Cerebellar nuclear complex (tissue), 1 donor: Measurements from ENCODE around the gene MSLN.

ENCODE experiments used
- DNase-seq, 2 experiments: peaks; one replicate each; lab custom pipeline; 2025; lab: John Stamatoyannopoulos, UW

The MSLN gene

DNA sequence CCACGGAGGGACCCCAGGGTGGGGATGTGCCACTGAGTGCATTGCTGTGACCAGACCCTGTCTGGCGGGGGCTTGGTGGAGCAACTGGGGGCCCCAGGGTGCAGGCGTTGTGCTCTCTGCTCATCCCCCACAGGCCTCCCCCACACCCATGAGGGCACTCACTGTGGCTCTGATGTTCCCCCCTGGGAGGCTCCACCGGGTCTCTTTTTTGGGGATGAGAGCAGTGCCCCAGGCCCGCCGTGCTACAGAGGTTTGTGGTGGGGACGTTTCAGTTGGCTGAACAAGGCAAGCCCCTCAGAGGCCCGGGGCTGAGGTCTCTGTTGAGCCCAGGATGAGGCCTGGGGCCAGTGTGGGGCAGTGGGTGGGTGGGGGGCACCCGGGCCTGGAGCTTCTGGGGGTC, 36.8 kb upstream of the MSLN start:
- DNase-seq, result no peak

DNA sequence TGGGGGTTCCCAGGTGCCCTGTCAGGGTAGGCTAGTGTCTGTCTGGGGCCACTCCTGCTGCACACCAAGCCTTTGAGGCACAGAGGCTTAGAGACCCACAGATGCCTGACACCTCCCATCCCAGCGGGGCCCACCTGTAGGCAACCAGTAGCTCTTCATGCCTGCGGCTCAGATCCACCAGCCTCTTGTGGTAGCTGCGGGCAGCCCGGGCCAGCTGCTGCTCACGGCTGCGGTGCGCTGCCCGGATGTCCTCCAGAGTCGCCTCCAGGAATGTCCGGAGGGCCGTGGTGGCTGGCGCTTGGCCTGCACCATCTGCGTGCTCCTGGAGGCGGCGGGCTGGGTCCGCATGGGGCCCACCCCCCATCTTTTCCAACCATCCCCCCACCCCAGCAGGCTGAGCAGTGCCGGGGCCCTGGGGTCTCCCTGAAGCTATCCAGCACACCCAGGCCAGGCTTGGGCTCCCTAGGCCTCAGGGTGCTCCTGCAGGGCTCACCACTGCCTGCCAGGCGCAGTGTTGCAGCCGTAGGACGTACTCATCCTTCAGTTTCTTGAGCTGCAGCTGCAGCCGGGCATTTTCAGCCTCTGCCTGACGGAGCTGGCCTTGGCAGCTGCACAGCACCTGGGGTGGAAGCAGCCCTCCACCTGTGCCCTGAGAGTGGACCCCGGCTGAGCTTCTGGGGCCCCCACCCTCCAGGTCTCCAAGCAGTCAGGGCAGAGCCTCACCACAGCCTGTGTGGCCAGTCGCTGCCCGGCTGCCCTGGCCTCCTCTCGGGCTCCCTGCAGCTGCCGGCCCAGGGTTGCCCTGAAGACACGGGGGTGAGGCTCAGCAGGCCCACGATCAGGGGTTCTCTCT, 36.1 kb upstream of the MSLN start:
- no peak for DNase-seq

DNA sequence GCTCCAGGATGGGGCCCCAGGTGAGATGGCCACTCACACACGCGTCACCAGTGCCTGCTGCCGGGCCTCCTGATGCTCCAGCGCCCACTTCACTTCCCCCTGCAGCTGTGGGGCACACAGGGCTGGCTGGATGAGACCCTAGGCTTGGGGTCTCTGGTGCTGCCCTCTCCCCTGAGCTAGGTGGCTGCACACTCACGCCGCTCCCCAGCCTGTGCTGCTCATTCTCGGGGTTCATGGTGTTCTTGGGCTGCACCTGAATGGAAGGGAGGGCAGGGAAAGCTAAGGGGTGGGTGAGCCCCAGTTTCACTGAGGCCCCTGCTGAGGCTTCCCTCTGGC, 35.5 kb upstream of the MSLN start:
- no peak for DNase-seq

DNA sequence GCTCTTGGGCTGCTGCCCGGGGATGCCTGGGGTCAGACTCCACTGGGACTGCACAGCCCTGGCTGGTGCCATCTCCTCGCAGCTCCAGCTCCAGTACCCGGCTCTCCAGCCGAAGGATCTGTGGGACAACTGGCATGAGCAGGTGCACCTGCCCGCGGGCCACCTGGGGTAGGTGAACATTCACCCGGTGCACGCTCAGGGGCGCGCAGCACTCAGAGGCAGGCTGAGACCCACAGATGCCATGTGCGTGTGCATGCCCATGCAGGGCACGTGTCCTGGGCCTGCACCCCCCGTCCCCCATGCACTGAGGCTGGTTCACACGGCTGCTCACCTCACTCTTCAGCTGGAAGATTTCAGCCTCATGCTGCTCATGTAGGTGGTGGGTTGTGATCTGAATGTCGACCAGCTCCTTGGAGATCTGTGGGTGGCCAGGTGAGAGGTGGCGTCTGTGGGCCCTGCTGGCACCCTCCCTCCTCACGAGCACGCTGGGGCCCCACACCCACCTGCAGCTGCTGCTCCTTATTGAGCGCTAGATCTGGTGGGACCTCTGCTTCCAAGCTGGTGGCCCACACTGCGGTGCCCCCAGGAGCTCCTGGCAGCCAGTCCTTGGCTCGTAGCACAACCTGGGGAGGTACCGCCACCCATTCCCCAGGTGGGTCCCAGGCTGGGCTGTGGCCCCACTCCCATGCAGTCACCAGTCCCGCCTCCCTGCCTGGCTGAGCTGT, 34.9 kb upstream of the MSLN start:
- DNase-seq, result no peak

DNA sequence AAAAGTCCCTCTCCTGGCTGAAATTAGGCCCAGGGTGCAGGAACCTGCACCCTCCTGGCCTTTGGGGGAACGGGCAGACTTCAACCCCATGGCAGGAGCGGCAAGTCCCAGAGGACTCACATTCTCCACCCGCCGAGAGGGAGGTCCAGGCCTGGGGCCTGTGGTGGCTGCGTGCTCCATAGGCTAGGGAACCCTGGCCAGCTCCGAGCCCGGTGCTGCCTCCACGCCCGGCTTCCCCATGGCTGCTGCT, 34.4 kb upstream of the MSLN start:
- DNase-seq, result no peak

DNA sequence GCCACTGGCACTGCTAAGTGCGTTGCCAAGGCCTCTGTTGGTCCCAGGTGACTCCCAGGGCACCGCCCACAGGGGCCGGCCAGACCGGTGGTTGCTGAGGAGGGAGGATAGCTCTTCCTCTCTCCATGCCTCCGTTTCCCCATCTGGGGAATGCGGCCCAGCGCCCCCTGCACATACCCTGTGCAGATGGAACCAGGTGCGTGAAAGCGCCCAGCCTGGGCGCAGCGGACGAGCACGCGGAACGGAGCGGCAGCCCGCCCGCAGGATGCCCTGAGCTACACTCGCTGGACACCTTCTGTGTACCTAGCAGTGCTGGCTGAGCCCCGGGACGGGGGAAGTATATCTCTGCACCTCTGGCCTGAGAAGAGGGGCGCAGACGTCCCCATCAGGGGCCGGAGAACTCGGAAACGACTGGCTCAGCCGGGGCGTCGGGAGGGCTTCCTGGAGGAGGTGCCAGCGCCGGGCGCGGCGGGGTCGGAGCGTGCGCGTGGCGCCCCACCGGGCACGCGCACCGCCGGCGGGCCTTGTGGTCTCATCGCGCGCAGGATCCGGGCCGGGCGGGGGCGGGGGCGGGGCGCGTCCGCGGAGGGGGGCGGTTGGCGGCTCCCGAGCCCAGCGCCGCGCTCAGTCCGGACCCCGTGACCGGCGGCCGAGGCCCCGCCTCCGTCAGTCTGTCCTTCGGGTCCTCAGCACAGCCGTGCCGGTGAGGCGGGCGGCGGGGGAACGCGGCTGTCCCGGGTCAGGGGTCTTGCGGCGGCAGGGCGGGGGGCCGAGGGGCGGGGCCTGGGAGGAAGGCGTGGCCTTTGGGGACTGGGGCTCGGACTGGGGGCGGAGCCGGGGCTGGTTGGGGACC, 33.9 kb upstream of the MSLN start, which contains the start of the genes CCDC78 and HAGHL:
TSS of gene CCDC78 (minus strand) at position 6 of the 853 bp plus-strand sequence. CDS start 76 bp downstream, outside the sequence.
TSS of gene HAGHL (plus strand) at position 669 of the 853 bp plus-strand sequence. CDS start 404 bp downstream, outside the sequence.
- DNase-seq, result no peak

DNA sequence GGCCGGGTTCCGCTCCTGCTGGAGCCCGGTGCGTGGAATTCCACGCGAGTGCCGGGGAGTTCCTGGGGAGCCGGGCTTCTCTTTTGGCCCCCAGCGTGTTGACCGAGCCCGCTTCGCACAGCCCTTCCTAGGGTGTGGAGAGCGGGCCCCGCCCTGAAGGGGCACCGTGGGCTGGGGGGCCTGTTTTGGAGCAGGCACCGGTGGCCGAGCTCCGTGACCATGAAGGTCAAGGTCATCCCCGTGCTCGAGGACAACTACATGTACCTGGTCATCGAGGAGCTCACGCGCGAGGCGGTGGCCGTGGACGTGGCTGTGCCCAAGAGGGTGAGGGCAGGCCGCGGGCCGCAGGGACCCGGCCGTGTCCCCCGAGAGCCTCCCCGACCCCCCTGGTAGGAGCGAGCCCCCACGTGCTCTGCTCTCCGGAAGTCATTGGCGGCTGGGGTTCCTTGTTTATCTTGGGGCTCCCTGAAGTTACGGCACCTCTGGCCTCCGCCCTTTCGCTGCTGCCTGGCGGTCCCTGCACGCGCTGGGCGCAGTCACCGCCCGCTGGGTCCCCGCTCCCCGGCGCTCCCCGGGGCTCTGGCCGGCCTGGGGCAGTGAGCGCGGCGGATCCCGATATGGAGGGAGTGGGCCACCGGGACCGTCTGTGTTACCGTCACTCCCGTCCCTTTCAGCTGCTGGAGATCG, 33.1 kb upstream of the MSLN start:
- no peak for DNase-seq

DNA sequence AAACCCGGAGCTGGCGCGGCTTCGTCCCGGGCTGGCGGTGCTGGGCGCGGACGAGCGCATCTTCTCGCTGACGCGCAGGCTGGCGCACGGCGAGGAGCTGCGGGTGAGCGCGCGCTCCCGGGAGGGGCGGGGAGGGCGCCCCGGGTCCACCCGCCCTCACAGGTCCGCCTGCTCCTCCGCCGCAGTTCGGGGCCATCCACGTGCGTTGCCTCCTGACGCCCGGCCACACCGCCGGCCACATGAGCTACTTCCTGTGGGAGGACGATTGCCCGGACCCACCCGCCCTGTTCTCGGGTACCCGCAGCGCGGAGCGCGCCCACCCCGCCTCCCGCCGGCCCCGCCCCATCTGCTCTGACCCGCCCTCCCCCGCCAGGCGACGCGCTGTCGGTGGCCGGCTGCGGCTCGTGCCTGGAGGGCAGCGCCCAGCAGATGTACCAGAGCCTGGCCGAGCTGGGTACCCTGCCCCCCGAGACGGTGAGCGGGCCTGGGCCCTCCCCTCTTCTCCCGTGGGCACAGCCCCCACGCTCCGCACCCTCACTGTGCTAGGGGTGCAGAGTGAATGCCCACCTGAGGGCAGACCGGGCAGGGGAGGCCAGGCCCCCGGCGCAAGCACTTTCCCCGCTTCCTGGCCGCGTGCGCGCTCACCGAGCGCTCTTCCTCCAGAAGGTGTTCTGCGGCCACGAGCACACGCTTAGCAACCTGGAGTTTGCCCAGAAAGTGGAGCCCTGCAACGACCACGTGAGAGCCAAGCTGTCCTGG, 32.2 kb upstream of the MSLN start:
- DNase-seq, result no peak

DNA sequence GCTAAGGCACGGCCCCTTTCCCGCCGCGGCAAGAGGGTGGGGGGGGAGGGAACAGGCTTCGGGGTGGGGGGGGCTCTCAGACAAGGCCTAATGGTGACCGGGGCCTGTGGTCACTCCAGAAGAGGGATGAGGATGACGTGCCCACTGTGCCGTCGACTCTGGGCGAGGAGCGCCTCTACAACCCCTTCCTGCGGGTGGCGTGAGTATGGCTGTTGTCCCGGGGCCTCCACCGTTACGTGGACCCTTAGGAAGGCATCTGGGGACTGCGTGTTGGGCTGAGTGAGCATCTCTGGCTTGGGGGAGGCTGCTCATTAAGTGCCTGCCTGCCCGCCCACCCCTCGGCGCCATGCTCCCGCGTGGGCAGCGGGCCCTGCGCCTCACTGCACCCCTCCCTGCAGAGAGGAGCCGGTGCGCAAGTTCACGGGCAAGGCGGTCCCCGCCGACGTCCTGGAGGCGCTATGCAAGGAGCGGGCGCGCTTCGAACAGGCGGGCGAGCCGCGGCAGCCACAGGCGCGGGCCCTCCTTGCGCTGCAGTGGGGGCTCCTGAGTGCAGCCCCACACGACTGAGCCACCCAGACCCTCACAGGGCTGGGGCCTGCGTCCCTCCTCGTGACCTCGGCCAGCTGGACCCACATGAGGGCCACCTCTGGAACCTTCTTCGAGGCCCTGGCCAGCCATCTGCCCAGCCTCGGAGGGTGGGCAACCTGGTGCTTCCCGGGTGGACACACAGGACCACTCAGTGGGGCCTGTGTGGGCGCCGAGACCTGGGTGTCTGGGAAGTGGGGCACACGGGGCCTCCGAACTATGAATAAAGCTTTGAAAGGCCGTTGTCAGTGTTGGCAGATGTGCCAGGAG, 31.4 kb upstream of the MSLN start:
- DNase-seq, result no peak

DNA sequence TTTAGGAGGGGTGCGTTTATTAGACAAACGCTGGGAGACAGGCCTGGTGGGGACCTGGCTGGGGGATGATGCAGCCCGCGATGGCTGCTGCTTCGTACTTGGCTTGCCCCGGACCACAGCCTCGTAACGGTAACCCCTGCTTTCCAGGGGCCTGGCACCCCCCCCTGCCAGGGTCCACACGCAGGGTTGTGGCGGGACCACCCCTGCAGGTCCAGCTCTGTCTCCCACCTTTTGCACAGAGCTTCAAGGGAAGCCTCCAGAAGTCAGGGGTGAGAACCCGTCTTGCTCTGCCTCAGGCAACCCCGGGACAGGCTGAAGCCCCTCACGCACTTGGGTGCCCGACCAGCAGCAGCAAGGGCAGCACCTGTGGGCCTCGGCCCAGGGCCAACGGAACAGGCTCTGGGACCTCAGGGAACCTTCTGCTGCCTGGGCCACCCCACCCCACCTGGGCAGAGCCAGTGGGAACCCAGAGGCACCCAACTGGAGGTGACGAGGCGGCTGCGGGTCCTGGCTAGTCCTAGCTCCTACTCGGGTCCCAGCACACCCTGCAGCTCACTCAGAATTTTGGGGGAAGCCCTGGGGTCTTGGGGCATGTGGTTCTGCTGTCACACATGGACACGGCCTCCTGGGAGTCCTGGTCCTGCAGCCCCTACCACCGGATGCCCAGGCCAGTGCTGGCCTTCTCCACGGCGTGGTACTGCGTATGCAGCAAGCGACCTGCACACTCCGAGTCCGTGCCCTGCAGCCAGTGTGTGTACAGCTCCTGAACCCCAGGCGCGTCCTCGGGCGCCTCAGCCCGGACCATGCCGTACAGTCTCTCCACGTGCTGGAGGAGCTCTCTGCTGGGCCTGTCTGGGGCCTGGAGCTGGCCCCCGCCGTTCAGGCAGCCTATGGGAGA, 30.5 kb upstream of the MSLN start:
- no peak for DNase-seq

DNA sequence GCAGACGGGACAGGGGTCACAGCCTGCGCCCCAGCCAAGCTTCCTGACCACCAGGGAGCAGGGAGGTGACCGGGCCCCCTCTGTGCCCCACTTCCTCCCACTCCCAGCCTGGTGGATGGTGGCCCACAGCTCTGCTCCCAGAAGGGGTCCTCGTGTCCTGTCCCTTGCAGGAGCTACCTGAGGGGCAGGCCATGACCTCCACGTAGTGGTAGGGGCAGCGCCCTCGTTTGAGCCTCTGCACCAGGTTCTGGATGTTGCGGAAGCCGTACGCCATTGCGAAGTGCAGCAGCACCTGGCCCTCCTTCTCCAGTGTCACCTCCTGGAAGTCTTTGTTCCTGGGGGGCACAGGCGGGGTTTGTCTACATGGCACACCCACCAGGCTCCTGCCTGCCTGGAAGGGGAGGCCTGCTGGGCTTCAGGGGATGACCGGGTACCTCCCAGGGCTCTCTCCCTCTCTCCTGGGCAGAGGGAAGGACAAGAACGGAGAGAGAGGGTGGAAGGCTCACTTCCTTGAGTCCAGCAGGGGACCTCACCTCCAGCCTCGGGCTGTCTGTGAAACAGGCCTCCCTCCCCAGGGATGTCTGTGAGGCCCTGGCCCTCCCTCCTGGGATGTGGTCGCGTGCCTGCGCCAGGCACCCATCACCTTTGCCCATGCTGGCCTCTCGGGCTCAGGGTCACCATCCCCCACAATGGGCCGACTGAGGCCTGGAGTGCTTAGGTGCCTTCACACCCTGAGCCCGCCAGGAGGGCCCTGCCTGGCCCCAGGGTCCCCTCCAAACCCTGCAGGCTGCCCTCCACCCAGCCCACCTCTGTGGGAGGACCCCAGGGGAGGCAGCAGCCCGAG, 29.6 kb upstream of the MSLN start:
- no peak for DNase-seq

DNA sequence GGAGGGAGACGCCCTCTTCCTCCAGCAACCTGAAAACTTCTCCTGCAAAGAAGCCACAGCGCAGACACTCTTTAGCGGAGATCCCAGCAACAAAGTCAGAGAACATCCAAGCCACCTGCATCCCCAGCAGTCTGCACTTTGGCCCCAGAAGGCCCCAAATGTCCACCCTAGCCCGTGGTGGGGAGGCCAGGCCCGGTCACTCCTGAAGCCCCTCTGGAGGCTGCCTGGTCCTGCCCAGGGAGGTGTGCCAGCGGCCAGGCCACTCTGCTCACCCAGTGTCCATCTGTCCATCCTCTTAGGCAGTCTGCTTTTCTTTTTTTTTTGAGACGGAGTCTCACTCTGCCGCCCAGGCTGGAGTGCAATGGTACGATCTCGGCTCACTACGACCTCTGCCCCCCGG, 28.2 kb upstream of the MSLN start:
- DNase-seq, result no peak

DNA sequence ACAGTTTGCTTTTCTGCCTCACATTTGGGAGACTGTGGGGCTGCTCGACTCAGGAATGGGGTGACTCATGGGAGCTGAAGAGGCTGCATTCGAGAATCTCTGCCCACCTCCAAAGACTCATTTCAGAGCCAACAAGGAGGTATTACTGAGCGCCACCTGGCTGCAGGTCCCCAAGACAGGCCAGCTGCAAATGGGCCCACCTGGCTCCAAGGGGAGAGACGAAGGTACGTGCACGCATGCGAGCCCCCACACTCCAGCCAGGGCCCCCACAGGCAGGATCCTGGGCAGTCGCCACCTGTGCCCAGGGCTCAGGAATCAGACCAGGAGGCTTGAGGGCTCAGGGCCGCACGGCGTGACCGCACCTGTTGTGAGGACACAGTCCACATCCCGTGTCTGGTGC, 27.6 kb upstream of the MSLN start:
- DNase-seq, result no peak

DNA sequence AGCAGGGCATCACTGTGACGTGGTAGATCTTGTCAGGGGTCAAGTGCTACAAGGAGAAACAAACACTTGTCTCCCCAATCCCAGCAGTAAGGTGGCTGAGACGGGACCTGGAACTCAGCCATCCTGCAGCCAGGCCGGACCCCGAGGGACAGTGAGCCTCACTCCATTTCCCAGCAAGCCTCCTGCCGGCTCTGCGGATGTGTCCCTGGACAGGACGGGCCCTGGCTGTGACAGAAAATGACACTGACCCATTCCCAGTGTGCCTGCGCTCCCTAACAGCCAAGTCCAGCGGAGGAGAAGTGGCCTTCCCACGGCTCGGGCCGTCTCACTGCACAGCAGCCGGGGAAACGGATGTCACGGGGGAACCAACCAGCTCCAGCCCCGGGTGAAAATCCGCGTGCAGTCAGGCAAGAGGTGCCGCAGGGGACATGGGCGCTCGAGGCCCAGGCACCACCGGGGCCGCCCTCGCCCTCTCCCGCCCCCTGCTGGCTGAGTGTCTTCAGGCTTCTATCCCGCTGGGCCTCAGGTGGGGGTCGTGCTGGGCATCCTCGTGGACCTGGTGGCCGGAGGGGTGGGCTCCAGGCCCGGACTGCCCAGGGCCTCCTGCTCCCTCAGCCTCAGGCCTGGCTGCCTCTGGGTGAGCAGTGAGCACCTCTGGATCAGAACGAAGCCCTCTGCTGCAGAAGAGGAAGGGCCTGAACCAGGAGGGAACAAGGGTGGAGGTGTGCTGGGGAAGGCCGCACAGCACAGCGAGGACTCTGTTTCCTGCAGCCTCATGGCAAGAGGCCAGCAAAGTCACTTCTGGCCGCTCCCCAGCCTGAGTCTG, 26.9 kb upstream of the MSLN start:
- DNase-seq, result no peak

DNA sequence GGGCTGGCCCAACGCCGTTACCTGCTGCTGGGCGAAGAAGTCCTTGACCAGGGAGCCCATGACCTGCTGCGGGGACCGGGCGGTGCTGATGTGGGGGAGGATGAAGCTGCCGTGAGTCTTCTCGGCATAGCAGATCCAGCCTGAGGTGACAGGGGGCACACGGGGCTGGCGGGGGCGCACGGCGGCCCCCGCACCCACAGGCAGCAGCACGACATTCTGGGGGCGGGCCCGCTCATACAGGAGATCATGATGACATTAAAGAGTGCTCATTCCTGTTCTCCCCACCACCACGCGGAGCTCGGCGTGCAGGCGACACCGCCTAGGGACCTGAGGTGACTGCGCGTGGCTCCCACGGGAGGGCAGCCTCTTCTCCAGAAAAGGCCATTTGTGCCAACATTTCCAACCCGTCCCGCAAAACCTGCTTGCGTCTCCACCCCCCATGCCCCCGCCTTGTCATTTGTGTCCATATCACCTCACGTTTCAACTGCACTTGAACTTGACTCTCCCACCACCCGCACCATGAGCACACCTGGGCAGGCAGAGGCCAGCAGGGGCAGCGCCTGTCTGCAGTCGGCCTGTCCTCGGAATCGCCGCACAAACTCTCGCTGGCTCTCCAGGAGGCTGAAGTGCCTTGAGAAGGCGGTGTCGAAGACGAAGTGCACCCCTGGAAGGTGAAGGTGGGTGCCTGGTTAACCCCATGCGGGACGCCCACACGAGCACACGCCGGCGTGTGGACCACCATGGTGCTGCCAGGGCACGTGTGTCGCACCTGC, 26.1 kb upstream of the MSLN start:
- DNase-seq, result no peak

DNA sequence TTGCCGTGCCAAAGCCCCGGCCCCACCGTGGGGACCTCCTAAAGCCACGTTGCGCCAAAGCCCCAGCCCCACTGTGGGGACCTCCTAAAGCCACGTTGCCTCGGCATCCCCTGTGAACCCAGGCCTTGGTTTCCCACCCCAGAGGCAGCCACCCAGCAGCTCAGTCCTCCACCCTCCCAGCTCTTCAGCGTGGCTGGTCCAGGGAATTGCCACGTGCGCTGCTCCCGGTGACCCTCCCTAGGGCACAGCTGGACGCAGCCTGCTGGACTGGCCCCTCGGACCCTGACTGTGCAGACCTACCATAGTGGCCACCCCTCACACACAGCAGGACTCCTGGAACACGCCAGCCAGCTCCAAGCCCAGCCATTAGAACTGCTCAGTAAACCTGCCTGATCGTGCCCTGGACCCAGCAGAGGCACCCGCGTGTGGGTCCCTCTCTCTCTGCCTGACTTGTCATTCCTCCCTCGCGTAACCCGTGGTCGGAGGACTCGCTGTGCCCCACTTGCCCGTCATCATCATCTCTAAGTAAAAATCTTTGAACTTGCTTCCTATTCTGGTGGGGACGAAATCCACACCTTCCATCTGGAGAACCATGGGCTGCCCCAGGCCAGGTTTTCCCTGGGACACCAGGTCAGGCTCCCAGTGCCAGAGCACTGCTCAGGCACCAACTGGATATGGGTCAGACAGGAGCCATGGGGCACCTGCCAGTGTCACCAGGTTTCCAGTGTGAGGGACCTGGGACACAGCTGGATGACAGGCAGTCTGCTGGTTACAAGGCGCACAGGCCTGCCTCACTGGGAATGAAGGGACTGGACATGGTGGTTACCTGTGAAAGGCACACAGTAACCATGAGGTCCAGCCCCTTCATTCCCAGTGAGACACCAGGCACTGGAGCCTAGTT, 25.3 kb upstream of the MSLN start:
- DNase-seq, result no peak
